Small intestine (tissue), 7 donors: ENCODE measurements around the gene CCDC97. TPM values are rescaled to one million over a fixed set of nuclear protein-coding genes. Genes with fewer than 3 reads are reported as not detected.

ENCODE experiments used
- DNase-seq, 2 donors: peaks; one replicate each; pipeline versions ENCODE4 v3.0.0 to v3.0.0-alpha.2; 2013
- FAIRE-seq: peaks from 2 replicates; lab custom pipeline; 2012; peaks lifted over from hg19 to GRCh38; lab: Jason Lieb, UNC
- H3K27ac ChIP-seq, 3 donors: one replicate each; pipeline ENCODE4 v1.5.1; 2013; ENCODE audit warnings: low read length in 2 of 3, mild to moderate bottlenecking in 2 of 3, control low read depth in 1 of 3, inconsistent platforms in 1 of 3, low read depth in 1 of 3, moderate library complexity in 1 of 3
- H3K27me3 ChIP-seq, 3 donors: one replicate each; pipeline ENCODE4 v1.6.1; 2013; ENCODE audit warnings: low read length in 3 of 3, inconsistent platforms in 1 of 3; ENCODE audit not compliant: control insufficient read depth in 3 of 3, insufficient read depth in 3 of 3
- H3K36me3 ChIP-seq, 3 donors: one replicate each; pipeline ENCODE4 v1.6.1; 2013; ENCODE audit warnings: low read length in 3 of 3, inconsistent platforms in 1 of 3, low read depth in 1 of 3, mild to moderate bottlenecking in 1 of 3, moderate library complexity in 1 of 3; ENCODE audit not compliant: control insufficient read depth in 3 of 3, insufficient read depth in 2 of 3
- H3K4me1 ChIP-seq, 3 donors: one replicate each; pipeline ENCODE4 v1.6.1; 2013; ENCODE audit warnings: low read length in 2 of 3, inconsistent platforms in 1 of 3, low read depth in 1 of 3, mild to moderate bottlenecking in 1 of 3, moderate library complexity in 1 of 3; ENCODE audit not compliant: control insufficient read depth in 3 of 3, insufficient read depth in 2 of 3
- H3K4me3 ChIP-seq, 3 donors: one replicate each; pipeline ENCODE4 v1.5.1; 2013; ENCODE audit warnings: low read length in 3 of 3, control low read depth in 1 of 3, inconsistent platforms in 1 of 3, low read depth in 1 of 3, mild to moderate bottlenecking in 1 of 3, moderate library complexity in 1 of 3
- H3K9me3 ChIP-seq, 2 donors: one replicate each; pipeline ENCODE4 v1.6.1; 2013; ENCODE audit warnings: low read depth in 1 of 2, low read length in 1 of 2; ENCODE audit not compliant: control insufficient read depth in 2 of 2, insufficient read depth in 1 of 2
- WGBS, 3 donors: extraction: QIAGEN DNeasy Blood & Tissue Kit; methylation state at CpG; one replicate each; pipeline ENCODE4 v1.1.7; 2013; 5-methylcytosine and 5-hydroxymethylcytosine counted together
- polyA plus RNA-seq, 4 donors: library from polyadenylated mRNA; stranded (reverse) in 3 of 4; unstranded in 1 of 4; fragments of 200-250 nt in 3 of 4; fragments of 120-200 nt in 1 of 4; gene quantifications; one replicate each; pipeline versions ENCODE4 v1.2.1 to v1.2.3, GENCODE V29; 2013
- donor health status: healthy with polysubstance abuse.
- donor health status: control.
- donor health status: control.
- donor health status: Bipolar disorder and iron deficiency.
- donor health status: healthy.

CCDC97 gene
- polyA plus RNA-seq, 4 donors: 11.1 to 26.1 (median 14.8) TPM

DNA sequence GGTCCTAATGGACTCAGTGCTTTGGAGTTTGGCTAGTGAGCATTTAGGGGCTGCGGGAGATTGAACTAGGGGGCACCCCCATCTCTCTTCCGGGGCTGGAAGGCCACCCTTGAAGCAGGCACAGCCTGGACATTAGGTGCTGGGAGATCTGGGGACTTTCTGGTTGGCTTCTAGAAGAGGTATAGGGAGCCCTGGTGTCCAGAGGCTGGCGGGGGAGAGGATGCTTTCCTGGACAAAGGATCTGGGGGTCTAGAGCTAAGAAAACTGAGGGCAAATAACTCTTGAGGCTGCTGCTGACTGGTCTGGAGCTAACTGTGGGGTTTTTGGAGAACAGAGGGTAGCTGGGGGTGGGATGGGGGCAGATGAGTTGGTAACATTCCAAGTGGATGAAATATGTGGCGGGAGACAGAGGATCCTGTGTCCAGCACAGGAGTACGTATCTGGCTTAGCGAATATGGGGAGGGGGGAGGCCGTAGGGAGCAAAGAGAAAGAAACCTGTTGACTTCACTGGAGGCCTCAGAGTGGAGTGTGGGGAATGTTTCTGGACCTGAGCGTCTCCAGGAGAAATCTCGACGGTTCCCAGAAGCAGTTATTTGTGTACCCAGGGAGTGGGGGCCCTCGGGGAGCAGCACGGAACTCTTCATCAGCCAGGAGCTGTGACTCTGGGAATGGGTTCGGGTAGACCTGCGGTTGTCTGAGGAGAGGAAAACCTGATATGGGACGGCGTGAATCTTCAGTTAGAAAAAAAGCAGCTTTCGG lies 44.4 kb upstream of the CCDC97 start:
- DNase-seq (peak; percentile 34 to 65), FAIRE-seq (no peak)
- peaks cover 0 to 14% (median 5%) of the 10 kb centered on the region in 3 donors for H3K4me1 ChIP-seq
- peaks cover 8 to 24% (median 10%) of the 10 kb centered on the region in 3 donors for H3K36me3 ChIP-seq
- H3K4me3 ChIP-seq: peak overlapping the region; percentile 88 to 98 (median 96)
- 3 to 10% (median 4%) methylated on average over 17 of the region's 17 CpGs for WGBS, 3 donors
- H3K27me3 ChIP-seq: no peaks in the 10 kb centered on the region
- H3K9me3 ChIP-seq: no peaks in the 10 kb centered on the region
- peak overlapping the region; percentile 96 to 99 (median 99) for H3K27ac ChIP-seq

DNA sequence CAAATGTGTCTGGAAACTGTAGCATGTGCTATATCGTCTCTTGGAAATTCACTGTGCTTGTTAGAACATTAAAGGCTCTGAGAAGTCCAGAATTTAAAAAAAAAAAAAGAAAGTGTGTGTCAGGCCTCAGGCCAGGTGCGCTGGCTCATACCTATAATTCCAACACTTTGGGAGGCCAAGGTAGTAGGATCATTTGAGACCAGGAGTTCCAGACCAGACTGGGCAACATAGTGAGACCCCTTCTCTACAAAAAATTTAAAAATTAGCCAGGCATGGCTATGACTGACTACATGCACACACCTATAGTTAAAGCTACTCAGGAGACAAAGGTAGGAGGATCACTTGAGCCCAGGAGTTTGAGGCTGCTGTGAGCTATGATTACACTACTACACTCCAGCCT lies 40.9 kb upstream of the CCDC97 start:
- peaks cover 29 to 58% (median 35%) of the 10 kb centered on the region in 3 donors for H3K36me3 ChIP-seq
- H3K4me1 ChIP-seq: peaks cover 0 to 14% (median 5%) of the 10 kb centered on the region in 3 donors
- H3K27ac ChIP-seq: no peak overlapping the region
- 93 to 95% (median 95%) methylated on average over 2 of the region's 2 CpGs for WGBS, 3 donors
- no peak overlapping the region for H3K4me3 ChIP-seq
- no peaks in the 10 kb centered on the region for H3K27me3 ChIP-seq
- DNase-seq: no peak
- no peaks in the 10 kb centered on the region for H3K9me3 ChIP-seq
- FAIRE-seq: no peak

DNA sequence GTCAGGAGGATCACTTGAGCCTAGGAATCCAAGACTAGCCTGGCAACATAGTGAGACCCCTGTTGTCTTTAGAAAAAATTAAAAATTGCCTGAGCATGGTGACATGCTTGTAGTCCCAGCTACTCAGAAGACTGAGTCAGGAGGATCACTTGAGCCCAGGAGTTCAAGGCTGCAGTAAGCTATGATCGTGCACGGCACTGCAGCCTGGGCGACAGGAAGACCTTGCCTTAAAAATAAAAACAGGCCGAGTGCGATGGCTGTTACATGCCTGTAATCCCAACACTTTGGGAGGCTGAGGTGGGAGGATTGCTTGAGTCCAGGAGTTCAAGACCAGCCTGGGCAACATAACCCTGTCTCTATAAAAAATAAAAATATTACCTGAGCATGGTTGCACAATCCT lies 40.4 kb upstream of the CCDC97 start:
- FAIRE-seq: no peak

DNA sequence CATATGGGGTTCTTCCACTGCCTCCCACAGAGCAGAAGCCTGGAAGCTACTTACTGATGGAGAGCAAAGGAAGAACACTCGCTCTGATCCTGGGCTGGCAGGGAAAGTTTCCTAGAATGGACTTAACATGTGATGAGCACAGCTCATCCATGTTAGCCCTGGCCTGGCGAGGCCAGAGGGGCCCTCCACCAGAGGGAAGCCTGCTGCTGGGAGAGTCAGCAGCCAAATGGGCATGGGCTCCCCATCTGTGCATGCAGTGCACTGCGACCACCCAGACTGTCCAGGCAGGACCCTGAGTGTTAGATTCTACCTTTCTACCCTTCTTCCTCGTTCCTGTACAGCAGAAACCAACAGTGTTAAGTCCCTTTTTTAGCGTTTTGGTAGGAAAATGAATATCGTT lies 36.9 kb upstream of the CCDC97 start:
- no peaks in the 10 kb centered on the region for H3K9me3 ChIP-seq
- DNase-seq (no peak), FAIRE-seq (no peak)
- H3K4me3 ChIP-seq: no peak overlapping the region
- H3K27ac ChIP-seq: no peak overlapping the region
- peaks cover 45 to 88% (median 58%) of the 10 kb centered on the region in 3 donors for H3K36me3 ChIP-seq
- 89 to 91% (median 89%) methylated on average over 6 of the region's 6 CpGs for WGBS, 3 donors
- H3K27me3 ChIP-seq: no peaks in the 10 kb centered on the region
- no peaks in the 10 kb centered on the region for H3K4me1 ChIP-seq

More for the DNA sequence above, 40.4 kb upstream of the CCDC97 start:
- H3K4me3 ChIP-seq: no peak overlapping the region
- no peaks in the 10 kb centered on the region for H3K27me3 ChIP-seq
- no peak for DNase-seq
- H3K9me3 ChIP-seq: no peaks in the 10 kb centered on the region
- H3K4me1 ChIP-seq: peaks cover 0 to 14% (median 5%) of the 10 kb centered on the region in 3 donors
- no peak overlapping the region for H3K27ac ChIP-seq
- WGBS, 3 donors: 94 to 98% (median 96%) methylated on average over 5 of the region's 5 CpGs
- H3K36me3 ChIP-seq: peaks cover 34 to 62% (median 40%) of the 10 kb centered on the region in 3 donors

DNA sequence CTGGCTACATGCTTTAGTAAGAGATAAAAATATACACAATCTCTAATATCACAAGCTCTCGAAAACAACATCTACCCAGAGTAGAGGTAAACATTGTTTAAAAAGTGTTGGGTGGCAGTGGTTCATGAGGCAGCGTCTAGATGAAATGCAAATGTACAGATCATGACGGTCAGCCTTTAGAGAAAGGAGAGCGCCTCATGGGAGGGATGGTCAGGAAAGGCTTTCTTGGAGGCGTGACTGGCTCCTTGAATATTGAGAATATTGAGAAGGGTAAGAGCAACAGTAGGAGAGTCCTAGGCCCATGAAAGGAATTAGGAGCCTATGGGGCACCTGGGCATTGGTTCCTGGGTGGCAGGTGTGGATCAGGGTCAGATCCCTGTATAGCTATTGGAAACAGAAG lies 35.2 kb upstream of the CCDC97 start:
- Histone ChIP-seq H3K27ac (no peak overlapping the region), H3K4me3 (no peak overlapping the region), H3K4me1 (no peaks in the 10 kb centered on the region), H3K27me3 (no peaks in the 10 kb centered on the region), H3K36me3 (peaks cover 46 to 85% (median 59%) of the 10 kb centered on the region in 3 donors), H3K9me3 (no peaks in the 10 kb centered on the region)
- no peak for DNase-seq
- FAIRE-seq: no peak
- 93 to 94% (median 93%) methylated on average over 5 of the region's 5 CpGs for WGBS, 3 donors

DNA sequence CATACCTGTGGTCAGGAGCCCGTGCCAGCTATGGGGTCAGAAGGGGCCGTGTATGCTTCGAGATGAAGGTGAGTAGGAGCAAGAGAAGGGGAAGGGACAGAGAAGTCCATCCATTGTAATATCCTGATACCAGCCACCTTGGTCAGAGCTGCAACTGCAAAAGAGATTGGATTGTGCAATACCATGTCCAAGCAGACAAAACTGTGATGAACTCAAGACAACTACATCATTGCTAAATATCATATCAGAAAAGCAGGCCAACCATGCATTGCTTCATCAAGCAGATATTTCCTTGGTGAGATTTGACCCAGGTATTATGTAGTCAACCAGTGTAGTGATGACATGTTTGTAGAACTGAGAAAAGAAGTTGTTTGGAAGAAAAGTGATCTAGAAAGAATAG lies 33.7 kb upstream of the CCDC97 start:
- H3K27ac ChIP-seq: no peak overlapping the region
- no peaks in the 10 kb centered on the region for H3K4me1 ChIP-seq
- no peak overlapping the region for H3K4me3 ChIP-seq
- no peaks in the 10 kb centered on the region for H3K9me3 ChIP-seq
- peaks cover 50 to 82% (median 61%) of the 10 kb centered on the region in 3 donors for H3K36me3 ChIP-seq
- WGBS, 3 donors: 72 to 88% (median 80%) methylated on average over 3 of the region's 3 CpGs
- DNase-seq (no peak), FAIRE-seq (no peak)
- no peaks in the 10 kb centered on the region for H3K27me3 ChIP-seq

DNA sequence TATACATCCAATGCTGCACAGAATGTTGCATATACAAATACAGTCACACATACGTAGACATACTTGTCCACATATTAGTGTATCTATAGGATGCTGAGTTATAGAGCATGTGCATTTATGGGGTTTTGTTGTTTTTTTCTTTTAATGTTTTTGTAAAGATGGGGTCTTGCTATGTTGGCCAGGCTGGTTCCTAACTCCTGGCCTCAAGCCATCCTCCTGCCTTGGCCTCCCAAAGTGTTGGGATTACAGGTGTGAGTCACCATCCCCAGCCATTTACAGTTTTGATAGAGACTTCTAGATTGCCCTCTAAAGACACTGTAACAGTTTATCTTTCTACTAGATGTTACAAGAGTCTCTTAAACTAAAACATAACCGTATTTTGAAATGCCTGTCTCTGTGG lies 31.5 kb upstream of the CCDC97 start:
- no peaks in the 10 kb centered on the region for H3K9me3 ChIP-seq
- DNase-seq (no peak), FAIRE-seq (no peak)
- H3K27ac ChIP-seq: no peak overlapping the region
- no peaks in the 10 kb centered on the region for H3K4me1 ChIP-seq
- H3K36me3 ChIP-seq: peaks cover 43 to 77% (median 49%) of the 10 kb centered on the region in 3 donors
- H3K27me3 ChIP-seq: no peaks in the 10 kb centered on the region
- no peak overlapping the region for H3K4me3 ChIP-seq
- WGBS, 3 donors: 91 to 96% (median 96%) methylated on average over 2 of the region's 2 CpGs

DNA sequence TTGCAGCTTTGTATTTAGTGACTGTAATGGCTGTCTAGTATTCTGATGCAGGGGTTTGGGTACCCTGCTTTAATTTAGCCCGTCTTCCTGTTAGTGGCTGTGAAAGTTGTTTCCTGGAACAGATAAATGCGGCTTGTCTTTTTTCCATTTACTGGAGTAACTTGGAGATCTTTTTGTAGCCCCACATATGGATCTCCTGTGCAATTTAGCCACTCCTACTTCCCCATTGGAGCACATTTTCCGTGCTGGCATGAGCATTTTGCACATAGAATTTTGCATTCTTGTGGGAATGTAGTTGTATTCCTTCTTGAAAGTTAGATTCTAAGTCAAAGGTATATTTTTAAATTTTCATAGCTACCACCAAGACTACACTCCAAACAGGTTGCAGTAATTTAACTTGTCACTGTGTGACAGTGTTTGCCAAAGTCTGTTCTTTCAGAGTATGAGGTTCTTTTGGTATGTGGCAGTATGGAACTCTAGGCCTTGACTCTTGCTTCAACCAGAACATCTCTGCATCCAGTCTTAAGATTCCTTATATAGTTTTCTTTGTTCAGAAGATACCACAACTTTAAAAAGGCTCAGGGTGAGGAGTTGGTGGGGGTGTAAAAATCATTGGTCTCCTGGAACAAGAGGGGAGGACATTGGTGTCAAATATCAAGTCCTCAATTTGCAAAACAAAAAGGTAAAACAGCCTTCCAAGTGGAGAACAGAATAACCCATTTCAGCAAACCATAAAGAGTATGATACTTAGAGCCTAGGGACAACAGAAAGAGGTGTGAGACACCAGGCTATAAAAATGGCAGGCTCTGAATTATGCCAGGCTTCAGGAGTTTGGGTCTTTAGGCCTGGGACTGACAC lies 21.1 kb upstream of the CCDC97 start:
- 80 to 89% (median 86%) methylated on average over 3 of the region's 3 CpGs for WGBS, 3 donors
- DNase-seq: no peak

More for the DNA sequence above, 21.1 kb upstream of the CCDC97 start:
- Histone ChIP-seq H3K9me3 (no peaks in the 10 kb centered on the region), H3K4me1 (no peaks in the 10 kb centered on the region), H3K27me3 (no peaks in the 10 kb centered on the region), H3K4me3 (no peak overlapping the region), H3K27ac (no peak overlapping the region), H3K36me3 (peaks cover 16 to 77% (median 35%) of the 10 kb centered on the region in 3 donors)
- FAIRE-seq: no peak
